T-helper 22 cell (primary cell): ENCODE results near the gene PDP2.

Source experiments
- DNase-seq: peaks from one replicate; pipeline ENCODE4 v3.0.0-alpha.2; 2020; ENCODE audit warnings: low read depth

The PDP2 gene, protein sequence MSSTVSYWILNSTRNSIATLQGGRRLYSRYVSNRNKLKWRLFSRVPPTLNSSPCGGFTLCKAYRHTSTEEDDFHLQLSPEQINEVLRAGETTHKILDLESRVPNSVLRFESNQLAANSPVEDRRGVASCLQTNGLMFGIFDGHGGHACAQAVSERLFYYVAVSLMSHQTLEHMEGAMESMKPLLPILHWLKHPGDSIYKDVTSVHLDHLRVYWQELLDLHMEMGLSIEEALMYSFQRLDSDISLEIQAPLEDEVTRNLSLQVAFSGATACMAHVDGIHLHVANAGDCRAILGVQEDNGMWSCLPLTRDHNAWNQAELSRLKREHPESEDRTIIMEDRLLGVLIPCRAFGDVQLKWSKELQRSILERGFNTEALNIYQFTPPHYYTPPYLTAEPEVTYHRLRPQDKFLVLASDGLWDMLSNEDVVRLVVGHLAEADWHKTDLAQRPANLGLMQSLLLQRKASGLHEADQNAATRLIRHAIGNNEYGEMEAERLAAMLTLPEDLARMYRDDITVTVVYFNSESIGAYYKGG

DNA sequence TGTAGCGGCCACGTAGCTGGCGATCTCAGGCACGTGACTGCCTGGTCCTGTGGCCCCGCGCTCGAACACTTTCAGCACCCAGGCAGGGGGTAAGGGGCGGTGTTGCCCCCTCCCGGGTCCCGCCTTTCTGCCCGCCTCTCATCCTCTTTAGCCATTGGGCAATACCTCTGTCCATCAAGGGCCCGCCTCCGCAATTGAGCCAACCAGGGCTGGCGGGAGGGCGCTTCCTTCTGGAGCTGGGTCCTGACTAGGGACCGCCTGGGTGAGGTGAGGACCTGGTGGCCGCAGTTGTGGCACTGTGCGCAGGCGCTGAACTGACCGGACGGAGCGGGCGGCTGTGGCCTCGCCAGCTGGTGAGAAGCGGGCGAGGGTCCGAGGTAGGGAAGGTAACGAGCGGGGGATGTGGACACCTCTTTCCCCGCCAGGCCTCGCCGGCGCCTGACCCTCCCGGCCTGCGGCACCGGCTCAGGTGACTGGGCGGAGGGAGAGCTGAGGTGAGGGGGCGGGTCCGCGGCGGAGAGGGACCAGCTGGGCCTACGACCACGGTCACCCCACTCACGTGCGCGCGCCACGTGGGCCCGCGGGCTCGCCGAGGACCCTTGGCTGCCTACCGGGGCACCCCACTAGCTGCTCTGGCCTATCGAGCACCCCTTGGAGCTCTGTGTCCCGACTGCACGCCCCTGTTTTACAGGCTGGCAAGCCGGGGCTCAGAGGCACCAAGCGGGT, at the start of gene PDP2:
Gene PDP2 (plus strand): TSS at position 228 of the 726 bp plus-strand sequence. CDS start 3,770 bp downstream, outside the sequence.
- DNase-seq: peak; percentile 82

DNA sequence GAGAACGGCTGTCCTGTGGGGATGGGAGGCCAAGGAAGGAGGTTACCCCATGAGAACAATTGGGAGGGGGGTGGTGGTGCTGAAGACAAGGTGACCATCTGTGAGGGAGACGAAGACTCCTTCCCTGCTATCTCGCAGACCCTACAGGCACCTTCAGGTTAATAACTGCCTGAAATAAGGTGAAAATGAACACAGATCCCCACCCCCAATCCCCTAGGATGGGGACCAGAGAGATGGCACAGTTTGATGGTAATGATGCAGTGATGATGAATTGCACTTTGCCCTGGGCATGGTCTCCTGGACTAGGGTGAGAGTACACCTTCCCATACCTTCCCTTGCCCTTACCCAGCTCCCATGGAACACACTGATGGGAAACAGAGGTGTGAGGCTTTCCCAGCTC, 48.1 kb upstream of the PDP2 start:
- no peak for DNase-seq

DNA sequence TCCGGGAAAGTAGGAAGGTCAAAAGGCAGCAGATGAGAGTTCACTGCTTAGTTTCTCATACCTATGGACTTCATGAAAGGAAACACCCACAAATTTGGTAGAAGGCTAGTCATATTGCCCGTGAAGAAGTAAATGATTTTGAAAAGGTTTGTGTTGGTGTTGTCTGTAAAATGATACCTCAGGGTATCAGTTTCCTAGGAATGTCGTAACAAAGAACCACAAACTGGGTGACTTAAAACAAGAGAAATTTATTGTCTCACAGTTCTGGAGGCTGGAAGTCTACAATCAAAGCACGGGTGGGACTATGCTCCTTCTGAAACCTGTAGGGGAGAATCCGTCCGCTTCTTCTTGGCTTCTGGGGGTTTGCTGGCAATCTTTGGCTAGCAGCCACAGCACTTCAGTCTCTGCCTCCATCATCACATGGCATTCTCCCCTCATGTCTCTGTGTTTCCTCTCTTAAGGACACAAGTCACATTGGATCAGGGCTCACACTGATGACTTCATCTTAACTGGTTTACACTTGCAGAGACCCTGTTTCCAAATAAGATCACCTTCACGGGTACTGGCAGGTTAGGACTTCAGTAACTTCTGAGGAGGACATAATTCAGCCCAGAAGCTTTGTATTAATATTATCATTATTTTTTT, 47.5 kb upstream of the PDP2 start:
- DNase-seq: no peak

DNA sequence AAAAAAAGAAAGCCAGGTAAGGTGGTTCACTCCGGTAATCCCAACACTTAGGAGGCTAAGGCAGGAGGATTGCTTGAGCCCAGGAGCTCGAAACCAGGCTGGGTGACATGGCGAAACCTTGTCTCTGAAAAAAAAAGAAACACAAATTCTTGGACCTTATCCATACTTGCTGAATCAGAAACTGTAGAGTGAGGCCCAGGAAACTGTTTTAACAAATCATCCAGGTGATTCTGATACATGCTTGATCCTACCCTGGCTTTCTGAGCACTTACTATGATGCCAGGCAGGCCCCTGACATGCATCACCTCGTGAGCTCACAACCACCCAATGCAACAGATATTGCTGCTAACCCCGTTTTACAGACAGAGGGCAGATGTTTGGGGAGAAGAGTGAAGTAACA, 45.6 kb upstream of the PDP2 start:
- DNase-seq: no peak

DNA sequence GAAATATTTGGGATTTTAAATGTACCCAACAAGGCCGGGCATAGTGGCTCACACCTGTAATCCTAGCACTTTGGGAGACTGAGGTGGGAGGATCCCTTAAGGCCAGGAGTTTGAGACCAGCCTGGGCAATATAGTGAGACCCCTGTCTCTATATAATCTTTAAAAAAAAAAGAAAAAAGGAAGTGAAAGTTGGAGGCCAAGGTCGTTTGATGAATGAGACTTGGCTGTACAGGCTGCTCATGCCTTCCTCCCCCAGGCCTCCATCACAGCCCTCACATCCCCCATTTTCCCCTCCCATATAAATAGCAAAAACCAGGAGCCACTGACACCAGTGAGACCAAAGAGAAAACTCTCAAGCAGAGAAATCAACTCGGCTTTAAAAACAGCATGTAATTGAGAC, 39.4 kb upstream of the PDP2 start:
- DNase-seq: no peak

DNA sequence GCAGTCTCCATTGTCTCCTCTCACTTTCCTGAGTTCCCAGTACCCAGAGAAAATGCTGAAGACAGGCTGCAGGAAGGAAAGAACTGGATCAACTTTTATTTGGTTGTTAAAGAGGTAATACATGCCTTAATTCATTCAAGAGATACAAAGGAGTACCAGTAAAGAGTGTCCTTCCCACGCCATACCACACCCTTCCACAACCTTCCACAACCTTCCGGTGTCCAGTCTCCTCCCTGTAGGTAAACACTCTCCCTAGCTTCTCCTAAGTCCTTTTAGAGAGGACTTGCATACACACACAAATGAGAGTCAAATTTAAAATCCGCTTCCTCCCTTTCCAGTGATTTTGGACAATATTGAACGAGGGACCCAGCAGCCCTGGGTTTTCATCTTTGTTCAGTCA, 38.9 kb upstream of the PDP2 start:
- no peak for DNase-seq

DNA sequence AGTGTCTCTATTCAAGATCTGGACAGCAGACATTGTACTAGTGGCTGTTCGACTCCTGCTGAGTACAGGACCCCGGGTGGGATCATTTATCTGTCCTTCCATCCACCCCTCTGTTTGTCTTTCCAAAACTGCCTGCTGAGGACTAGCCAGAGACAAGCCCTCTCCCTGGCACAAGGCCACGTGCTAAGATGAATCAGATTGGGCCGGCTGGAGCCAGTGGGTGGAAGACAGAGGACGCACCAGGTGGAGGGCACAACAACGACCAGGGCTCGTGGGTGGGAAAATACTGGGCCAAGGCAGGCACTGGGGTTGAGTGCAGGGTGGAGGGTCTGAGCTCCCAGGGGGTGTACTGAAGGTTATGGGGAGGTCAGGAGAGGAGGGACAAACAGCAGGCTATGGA, 37.5 kb upstream of the PDP2 start:
- no peak for DNase-seq

DNA sequence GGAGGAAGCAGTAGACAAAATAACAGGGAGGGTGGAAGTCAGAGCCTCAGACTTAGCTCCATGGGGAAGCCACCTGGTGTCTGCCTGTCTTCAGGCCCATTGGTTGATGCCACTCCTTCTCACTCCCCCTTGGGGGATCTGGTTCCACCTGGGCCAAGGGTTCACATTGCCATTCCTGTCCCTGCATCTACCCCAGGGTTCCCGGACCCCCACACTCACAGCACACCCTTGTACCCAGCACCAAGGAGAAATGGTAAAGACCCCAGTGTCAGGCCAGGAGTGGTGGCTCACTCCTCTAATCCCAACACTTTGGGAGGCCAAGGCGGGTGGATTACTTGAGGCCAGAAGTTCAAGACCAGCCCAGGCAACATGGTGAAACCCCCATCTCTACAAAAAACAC, 37.1 kb upstream of the PDP2 start:
- DNase-seq: no peak

DNA sequence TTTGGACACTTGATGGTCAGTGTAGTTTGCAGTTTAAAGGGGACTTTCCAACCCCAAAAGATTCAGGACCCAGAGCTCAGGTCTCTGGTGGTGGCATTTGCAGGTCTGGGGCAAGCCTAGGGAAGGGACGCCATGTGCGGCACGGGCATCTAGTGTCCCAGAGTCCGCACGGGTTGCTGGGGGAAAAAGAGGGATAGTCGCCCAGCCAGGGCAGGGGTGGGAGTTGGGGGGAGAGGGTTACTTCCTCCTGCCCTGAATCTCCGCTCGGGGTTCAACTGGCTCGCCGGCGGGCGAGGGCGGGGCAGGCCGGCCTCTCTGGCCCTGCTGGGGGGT, 36.3 kb upstream of the PDP2 start:
- no peak for DNase-seq

DNA sequence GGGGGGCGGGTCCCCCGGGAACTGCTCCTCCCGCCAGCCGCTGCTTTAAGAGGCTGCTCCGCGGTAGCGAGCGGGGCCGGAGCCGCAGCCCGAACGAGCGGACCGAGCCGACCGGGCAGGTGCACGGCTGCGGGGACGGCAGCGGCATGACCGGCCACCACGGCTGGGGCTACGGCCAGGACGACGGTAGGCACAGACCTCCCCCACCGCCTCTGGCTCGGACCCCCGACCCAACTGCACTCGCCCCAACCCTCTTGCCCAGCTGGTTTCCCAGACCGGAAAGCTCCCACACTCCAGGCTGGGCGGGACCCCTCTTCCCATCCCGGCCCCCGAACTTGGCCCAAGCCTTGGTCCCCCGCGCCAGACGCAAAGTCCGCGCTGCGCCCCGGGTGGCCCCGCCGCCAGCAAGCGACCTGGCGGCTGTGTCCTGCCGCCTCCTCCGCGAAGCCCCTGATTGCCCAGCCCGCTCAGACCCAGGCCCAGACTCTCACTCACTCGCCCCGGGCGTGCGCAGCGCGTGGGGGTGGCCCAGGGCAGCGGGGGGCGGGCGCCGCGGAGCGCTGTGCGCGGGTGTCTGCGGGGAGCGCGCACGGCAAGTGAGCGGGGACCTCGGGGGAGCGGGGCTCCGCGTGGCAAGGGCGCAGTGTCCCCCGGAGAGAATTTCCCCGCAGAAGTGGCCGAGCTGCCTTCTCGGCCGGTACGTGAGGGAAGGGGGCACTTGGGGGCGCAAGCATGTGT, 35.8 kb upstream of the PDP2 start, which contains the start of gene CA7:
Gene CA7 (plus strand): TSS at position 73 of the 738 bp plus-strand sequence. CDS start 74 bp downstream, at position 147.
- DNase-seq: no peak

DNA sequence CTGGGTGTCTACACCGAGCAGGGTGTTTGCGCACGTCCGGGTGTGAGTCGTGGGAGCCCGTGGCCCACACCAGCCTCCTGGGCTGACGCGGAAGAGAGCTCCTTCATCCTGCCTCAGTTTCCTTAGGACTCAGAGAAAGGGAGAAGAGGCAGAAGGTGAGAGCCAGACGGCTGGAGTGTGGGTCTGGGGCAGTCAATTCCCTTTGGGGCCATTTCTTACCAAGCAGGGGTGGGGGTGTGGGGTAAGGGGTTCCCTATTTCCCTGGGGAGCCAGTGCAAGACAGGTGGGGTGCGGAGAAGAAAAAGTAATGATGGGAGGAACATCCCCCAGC, 35.3 kb upstream of the PDP2 start:
- DNase-seq: no peak

DNA sequence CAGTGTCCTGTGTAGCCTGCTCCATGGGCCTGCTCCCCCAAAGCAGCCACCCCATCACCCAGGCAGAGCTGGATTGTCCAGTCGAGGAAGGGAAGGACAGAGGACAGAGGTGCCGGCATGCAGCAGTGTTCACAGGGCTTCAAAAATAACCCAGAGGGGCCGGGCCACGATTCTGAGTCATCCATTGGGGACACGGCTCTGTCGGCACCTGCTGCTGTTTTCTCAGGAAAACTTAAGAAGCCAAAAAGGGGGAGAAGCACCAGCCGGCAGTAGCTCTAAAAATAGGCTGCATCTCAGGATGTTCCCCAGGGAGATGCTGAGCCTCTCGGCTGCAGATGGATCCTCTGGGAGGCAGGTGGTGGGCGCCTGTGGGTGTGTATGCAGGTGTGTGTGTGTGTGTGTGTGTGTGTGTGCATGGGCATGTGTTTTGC, 34.5 kb upstream of the PDP2 start:
- DNase-seq: no peak

DNA sequence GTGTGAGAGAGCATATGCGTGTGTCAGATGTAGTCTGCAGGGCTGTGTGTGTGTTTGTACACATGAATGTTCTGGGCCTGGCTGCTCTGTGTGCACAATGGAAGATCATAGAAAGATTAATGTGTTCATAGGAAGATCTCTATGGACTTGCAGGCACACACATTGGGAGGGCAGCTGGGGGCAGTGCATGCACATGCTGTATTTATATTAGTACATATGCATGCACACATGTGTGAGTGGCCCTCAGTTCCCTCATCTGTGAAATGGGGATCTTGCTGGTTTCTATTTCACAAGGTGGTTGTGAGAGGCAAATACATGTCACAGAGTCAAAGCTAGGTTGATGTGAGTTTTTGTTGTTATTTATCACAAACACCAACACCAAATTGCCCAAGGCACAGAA, 34.0 kb upstream of the PDP2 start:
- DNase-seq: no peak

DNA sequence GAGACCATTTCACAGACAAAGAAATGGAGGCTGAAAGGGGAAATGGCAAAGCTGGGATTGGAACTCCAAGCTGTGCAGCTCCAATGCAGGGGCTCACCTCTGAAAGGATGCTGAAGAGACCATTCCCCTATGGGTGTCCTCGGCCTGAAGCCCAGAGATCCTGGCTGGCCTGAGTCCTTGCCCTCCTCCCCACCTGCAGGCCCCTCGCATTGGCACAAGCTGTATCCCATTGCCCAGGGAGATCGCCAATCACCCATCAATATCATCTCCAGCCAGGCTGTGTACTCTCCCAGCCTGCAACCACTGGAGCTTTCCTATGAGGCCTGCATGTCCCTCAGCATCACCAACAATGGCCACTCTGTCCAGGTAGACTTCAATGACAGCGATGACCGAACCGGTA, 33.5 kb upstream of the PDP2 start:
- DNase-seq: no peak

DNA sequence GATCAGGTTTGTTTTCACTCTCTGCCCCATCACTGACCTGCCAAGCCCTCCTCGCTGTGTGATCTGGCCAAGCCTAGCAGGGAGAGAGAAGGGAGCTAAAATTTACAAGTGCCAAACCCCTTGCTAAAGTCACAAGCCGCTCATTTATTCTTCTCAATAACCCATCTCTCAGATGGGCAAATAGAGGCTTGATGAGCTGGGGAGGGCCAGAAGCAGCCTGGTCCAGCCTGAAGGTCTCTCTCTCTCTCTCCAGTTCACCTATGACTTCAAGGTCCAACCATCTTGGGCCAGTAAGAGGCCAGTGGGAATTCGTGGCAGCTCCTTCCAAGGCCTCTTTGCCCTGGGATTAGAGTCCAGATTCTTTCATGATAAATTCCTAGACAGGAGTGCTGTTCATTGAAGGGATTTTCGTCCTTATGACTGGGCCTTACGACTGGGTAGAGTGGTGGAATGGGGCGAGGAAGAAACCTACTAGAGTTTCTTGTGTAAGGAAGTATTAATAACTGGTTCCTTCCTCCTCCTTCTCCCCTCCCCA, 32.7 kb upstream of the PDP2 start:
- no peak for DNase-seq

DNA sequence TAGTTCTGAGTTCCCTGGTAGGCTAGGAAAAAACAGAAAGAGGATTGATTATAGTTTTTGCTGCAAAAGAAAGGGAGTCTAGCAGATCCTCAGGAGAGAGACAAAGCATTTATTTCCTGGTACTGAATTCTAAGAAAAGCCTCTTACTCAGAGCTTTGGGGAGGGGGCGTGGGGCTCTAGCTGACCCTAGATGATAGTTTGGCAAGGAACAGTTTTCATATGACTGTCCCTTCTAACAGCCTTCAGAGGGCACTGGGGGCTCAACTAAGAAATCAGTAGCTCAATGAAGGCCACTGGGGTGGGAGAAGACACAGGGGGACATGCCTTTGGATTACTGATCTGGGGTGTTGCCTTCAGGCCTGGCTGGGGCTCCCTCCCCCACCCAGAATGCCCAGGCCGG, 32.1 kb upstream of the PDP2 start:
- DNase-seq: no peak

DNA sequence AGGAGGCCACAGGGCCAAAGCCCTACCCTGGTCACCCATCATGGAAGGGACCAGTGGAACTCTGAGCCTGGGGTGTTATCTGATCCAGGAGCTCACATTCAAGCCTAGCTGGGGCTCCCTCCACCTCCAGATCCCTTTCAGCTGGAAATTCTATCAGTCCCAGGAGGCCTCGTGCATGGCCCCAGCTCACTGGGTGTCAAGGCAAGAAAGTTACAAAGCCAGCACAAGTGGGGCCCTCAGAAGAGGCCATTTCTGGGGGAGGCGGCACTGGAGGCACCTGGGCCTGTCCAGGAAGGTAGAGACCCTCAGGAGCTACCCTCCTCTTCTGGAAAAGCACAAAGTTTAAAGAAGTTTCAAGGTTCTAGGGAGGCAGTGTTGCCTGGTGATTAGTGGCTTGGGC, 31.3 kb upstream of the PDP2 start:
- no peak for DNase-seq

DNA sequence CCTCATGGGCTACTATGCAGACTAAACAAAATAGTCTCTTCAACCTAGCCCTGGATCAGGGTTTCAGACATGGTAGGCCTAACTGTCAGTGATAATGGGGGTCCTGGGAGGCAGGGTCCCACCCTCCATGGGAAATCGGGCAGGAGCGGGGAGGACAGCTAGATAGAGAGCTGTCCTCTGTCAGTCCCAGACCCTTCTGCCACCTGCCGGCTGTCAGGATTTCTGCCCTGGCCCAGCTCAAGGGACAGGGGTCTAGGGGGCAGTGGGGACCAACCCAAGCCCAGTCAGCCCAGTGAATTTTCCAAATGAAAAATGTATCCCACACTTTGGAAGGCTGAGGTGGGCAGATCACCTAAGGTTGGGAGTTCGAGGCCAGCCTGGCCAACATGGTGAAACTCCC, 30.8 kb upstream of the PDP2 start:
- no peak for DNase-seq

DNA sequence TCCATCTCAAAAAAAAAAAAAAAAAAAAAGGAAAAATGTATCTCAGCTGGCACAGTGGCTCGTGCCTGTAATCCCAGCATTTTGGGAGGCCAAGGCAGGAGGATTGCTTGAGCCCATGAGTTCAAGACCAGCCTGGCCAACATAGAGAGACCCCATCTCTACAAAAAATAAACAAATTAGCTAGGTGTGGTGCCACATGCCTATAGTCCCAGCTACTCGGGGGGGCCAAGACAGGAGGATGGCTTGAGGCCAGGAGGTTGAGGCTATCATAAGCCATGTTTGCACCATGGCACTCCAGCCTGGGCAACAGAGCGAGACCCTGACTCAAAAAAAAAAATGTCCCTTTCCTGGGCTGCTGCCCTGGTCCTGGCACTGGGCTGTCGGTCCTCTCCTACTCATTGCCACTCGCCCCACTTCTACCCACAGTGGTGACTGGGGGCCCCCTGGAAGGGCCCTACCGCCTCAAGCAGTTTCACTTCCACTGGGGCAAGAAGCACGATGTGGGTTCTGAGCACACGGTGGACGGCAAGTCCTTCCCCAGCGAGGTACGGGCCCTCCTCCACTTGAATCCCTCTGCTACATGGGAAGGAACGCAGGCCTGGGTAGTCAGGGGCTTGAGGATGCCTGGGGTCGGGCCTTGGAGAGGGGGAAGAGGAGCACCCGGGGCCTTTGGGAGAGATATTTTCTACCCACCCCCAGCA, 30.1 kb upstream of the PDP2 start:
- DNase-seq: no peak

DNA sequence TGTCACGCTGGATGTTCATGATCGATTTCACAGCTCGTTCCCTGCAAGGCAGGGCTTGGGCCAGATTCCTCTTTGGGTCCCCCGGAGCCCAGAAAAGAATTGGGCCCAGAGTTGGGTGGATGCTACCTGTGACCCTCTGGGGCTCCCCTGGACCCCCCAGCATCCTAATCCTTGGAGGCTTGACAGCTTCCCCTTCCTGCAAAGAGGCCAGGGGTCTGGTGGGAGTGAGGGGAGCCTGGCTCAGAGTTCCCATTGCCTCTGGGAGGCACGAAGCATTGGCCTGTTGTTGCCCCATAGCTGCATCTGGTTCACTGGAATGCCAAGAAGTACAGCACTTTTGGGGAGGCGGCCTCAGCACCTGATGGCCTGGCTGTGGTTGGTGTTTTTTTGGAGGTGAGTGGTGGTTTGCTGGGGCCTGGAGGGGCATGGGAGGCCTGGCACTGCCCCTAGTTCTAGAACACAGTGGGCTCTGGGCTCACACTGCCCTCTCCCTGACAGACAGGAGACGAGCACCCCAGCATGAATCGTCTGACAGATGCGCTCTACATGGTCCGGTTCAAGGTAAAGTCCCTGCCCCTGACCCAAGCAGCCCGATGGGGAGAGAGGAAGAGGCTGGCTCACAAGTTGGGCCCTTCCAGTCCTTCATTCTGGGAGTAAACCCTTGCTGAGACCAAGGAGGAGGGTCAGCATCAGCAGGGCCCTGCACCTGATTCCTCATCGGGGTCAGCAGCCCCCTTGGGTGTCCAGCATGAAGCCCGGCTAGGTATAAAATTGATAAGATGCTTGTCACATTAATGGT, 28.9 kb upstream of the PDP2 start:
- no peak for DNase-seq
